K562 (cell line): Measurements from ENCODE around the gene TMEM163. TPM values are rescaled to one million over a fixed set of nuclear protein-coding genes. Genes with fewer than 3 reads are reported as not detected.

Experiments
- CXXC5 ChIP-seq: fragments of 250-450 bp; sonication (Bioruptor Pico); IDR thresholded peaks from 2 replicates; pipeline ENCODE4 v1.8.0; 2022; ENCODE audit warnings: inconsistent platforms, mild to moderate bottlenecking, moderate library complexity
- DMBX1 ChIP-seq: fragments of 250-450 bp; sonication (Bioruptor Pico); IDR thresholded peaks from 2 replicates; pipeline ENCODE4 v1.8.0; 2022; ENCODE audit warnings: inconsistent platforms, mild to moderate bottlenecking, moderate library complexity, borderline replicate concordance
- E2F1 ChIP-seq: sonication (generic); formaldehyde crosslinking; IDR thresholded peaks from 2 replicates; pipeline ENCODE4 v1.8.1; 2023; ENCODE audit warnings: mild to moderate bottlenecking, missing genetic modification reagents, moderate library complexity
- E2F4 ChIP-seq: sonication (generic); formaldehyde crosslinking; IDR thresholded peaks from 2 replicates; pipeline ENCODE4 v1.8.0; 2022; ENCODE audit warnings: mild to moderate bottlenecking, low read depth, missing genetic modification reagents
- FOXJ2 ChIP-seq: fragments of 200-800 bp; sonication (Bioruptor generic); IDR thresholded peaks from 2 replicates; pipeline ENCODE4 v1.6.1; 2016; ENCODE audit warnings: missing genetic modification characterization, missing compliant biosample characterization
- GATA2 ChIP-seq: sonication (generic); formaldehyde crosslinking; IDR thresholded peaks from 2 replicates; pipeline ENCODE4 v1.4.0; 2020; ENCODE audit warnings: mild to moderate bottlenecking, missing genetic modification reagents
- HDAC8 ChIP-seq: fragments of 450-650 bp; IDR thresholded peaks from 2 replicates; pipeline ENCODE4 v1.6.1; 2016; ENCODE audit warnings: mild to moderate bottlenecking, missing genetic modification characterization, moderate library complexity, missing compliant biosample characterization
- KAT7 ChIP-seq: sonication (generic); formaldehyde crosslinking; IDR thresholded peaks from 2 replicates; pipeline ENCODE4 v1.8.0; 2022; ENCODE audit warnings: missing genetic modification reagents, mild to moderate bottlenecking, borderline replicate concordance
- KLF13 ChIP-seq: fragments of 450-650 bp; IDR thresholded peaks from 2 replicates; pipeline ENCODE4 v1.6.1; 2016; ENCODE audit warnings: missing genetic modification characterization, low read depth, mild to moderate bottlenecking, missing compliant biosample characterization, moderate library complexity, borderline replicate concordance
- MCM5 ChIP-seq: fragments of 450-650 bp; IDR thresholded peaks from 2 replicates; pipeline ENCODE4 v1.6.1; 2016; ENCODE audit warnings: low read depth
- MYBL2 ChIP-seq, 2 experiments: fragments of 450-650 bp in 1 of 2; sonication (generic) in 1 of 2; formaldehyde crosslinking in 1 of 2; IDR thresholded peaks; 2 replicates each; pipeline versions ENCODE4 v1.6.1 to v1.8.1; 2017 to 2022; ENCODE audit warnings: borderline replicate concordance in 1 of 2, inconsistent platforms in 1 of 2, low read depth in 1 of 2, mild to moderate bottlenecking in 1 of 2, missing genetic modification reagents in 1 of 2, moderate library complexity in 1 of 2
- NFE2 ChIP-seq: IDR thresholded peaks from 2 replicates; pipeline ENCODE4 v1.6.1; 2014; ENCODE audit warnings: antibody characterized with exemption, low read depth
- POLR2AphosphoS2 ChIP-seq: IDR thresholded peaks from 2 replicates; pipeline ENCODE4 v1.6.1; 2012; ENCODE audit warnings: low read length, improper control_type of control experiment
- TAF15 ChIP-seq: fragments of 200-400 bp; formaldehyde crosslinking; IDR thresholded peaks from 2 replicates; pipeline ENCODE4 v1.6.1; 2017; ENCODE audit warnings: mild to moderate bottlenecking, low read depth, low read length, moderate library complexity
- USF2 ChIP-seq: sonication (generic); formaldehyde crosslinking; IDR thresholded peaks from 2 replicates; pipeline ENCODE4 v1.5.0; 2020; ENCODE audit warnings: missing genetic modification reagents
- ZFPM2 ChIP-seq: fragments of 250-450 bp; sonication (Bioruptor Pico); IDR thresholded peaks from 2 replicates; pipeline ENCODE4 v1.5.1; 2022; ENCODE audit warnings: mild to moderate bottlenecking
- ZNF395 ChIP-seq: fragments of 200-800 bp; sonication (Bioruptor generic); IDR thresholded peaks from 2 replicates; pipeline ENCODE4 v1.6.1; 2017; ENCODE audit warnings: missing genetic modification characterization, missing compliant biosample characterization
- ZNF584 ChIP-seq: fragments of 200-800 bp; sonication (Bioruptor generic); IDR thresholded peaks from 2 replicates; pipeline ENCODE4 v1.6.1; 2016; ENCODE audit warnings: low read depth, mild to moderate bottlenecking, missing genetic modification characterization, missing compliant biosample characterization
- ZNF778 ChIP-seq: fragments of 450-650 bp; formaldehyde crosslinking; IDR thresholded peaks from 2 replicates; pipeline ENCODE4 v1.4.0; 2020; ENCODE audit warnings: mild to moderate bottlenecking, moderate library complexity
- polyA plus RNA-seq, 8 experiments: library from polyadenylated mRNA; depleted of rRNA in 4 of 8; stranded (reverse) in 5 of 8; unstranded in 3 of 8; fragments of >200 nt; fragmentation: Nextera tagmentation in 2 of 8; fragmentation: Illumina TruSeq in 1 of 8; extraction: Ambion mirVana in 2 of 8; extraction: Trizol in 1 of 8; gene quantifications; 2 replicates each; pipeline versions ENCODE4 v1.2.1 to v1.2.3, GENCODE V29; 2011 to 2014; ENCODE audit warnings: inconsistent platforms in 1 of 8, missing spikeins in 1 of 8
- total RNA-seq, 7 experiments: library from RNA; depleted of rRNA in 6 of 7; stranded (reverse); fragments of >200 nt in 6 of 7; fragmentation: Illumina TruSeq in 2 of 7; extraction: Trizol in 2 of 7; gene quantifications; 2 replicates each; pipeline versions ENCODE4 v1.2.1 to v1.2.3, GENCODE V29; 2011 to 2021; ENCODE audit warnings: low replicate concordance in 1 of 7

The TMEM163 gene
- total and polyA plus RNA-seq, 9 of the 15 experiments (the other 6 are each of a cell fraction or from before 2014, with no cell fraction given) = 0.04 to 0.68 (median 0.16) TPM; not detected in 3

- no peak for TF ChIP-seq E2F4 (CRISPR knock-in tag)
- no peak for TF ChIP-seq CXXC5 (CRISPR knock-in tag)
- no peak for TF ChIP-seq ZNF778
- TF ChIP-seq TAF15 = no peak
- peak; percentile 52; the same call in 1 of the 2 replicates for TF ChIP-seq GATA2 (CRISPR knock-in tag)
- TF ChIP-seq USF2 (CRISPR knock-in tag) = peak; percentile 89
- peak; percentile 27 for TF ChIP-seq ZNF584 (CRISPR knock-in tag)
- no peak; the same call in 1 of the 2 replicates for TF ChIP-seq DMBX1 (CRISPR knock-in tag)
- TF ChIP-seq ZNF395 (CRISPR knock-in tag) = peak; percentile 60; the same call in 1 of the 2 replicates
- no peak for TF ChIP-seq MYBL2 (IDR thresholded peaks at IDR 0.05; ENCODE audit: low read depth)
- TF ChIP-seq MYBL2 (CRISPR knock-in tag; IDR thresholded peaks at IDR 0.05; ENCODE audit: borderline replicate concordance) = no peak
- no peak for TF ChIP-seq ZFPM2 (CRISPR knock-in tag)
- TF ChIP-seq HDAC8 = peak; percentile 33; the same call in 1 of the 2 replicates
- no peak for TF ChIP-seq KLF13 (tag)
- TF ChIP-seq FOXJ2 (tag) = no peak
- TF ChIP-seq NFE2 = no peak
- TF ChIP-seq KAT7 (CRISPR knock-in tag) = no peak
- TF ChIP-seq MCM5 = no peak
- no peak for TF ChIP-seq POLR2AphosphoS2
- no peak for TF ChIP-seq E2F1 (CRISPR knock-in tag)
Measured at GRCh38 chr2:134706587-134707329, 12.0 kb downstream of the TMEM163 start (continued).
